K562 (cell line): ENCODE measurements around the gene IGSF10. TPM values are rescaled to one million over a fixed set of nuclear protein-coding genes. Genes with fewer than 3 reads are reported as not detected.

Experiments used
- ATAC-seq: fragments of 200-7000 bp; cut with Tn5 transposase; 3 replicates; pipeline ENCODE4 v1.9.1; 2020; ENCODE audit warnings: moderate library complexity
- BruUV-seq: library from RNA; stranded (reverse); fragments of 400-500 nt; replicated peaks from 2 replicates; lab custom pipeline; 2021; lab: Mats Ljungman, UMichigan
- CTCF ChIA-PET: fragments of 300-600 bp; formaldehyde crosslinking; extraction: SDS; loops from one replicate; lab custom pipeline; 2021; ENCODE audit warnings: low intra/inter-chr PET ratio; lab: Yijun Ruan, JAX
- POLR2A ChIA-PET: fragments of 300-600, 350-650 bp; sonication (Branson Sonifier 250); formaldehyde crosslinking; extraction: SDS; loops from one replicate; lab custom pipeline; 2021; ENCODE audit warnings: antibody characterized with exemption, inconsistent platforms; lab: Yijun Ruan, JAX
- DNase-seq, 4 experiments: peaks; one replicate each; pipeline versions ENCODE4 v3.0.0 to v3.0.0-alpha.2; 2011 to 2018; ENCODE audit warnings: low spot score in 3 of 4, mixed read lengths in 3 of 4; ENCODE audit errors: extremely low read depth in 1 of 4
- FAIRE-seq: peaks from 2 replicates; lab custom pipeline; 2011; peaks lifted over from hg19 to GRCh38; lab: Jason Lieb, UNC
- H2AFZ ChIP-seq: 2 replicates; pipeline ENCODE4 v1.6.0; 2011; ENCODE audit warnings: low read depth, low read length, control low read depth, inconsistent platforms
- H3K27ac ChIP-seq: fragments of 200-600 bp; 3 replicates; pipeline ENCODE4 v1.8.0; 2011; ENCODE audit warnings: low read depth, mild to moderate bottlenecking, control low read depth, inconsistent platforms, low read length, moderate library complexity, mixed read lengths; ENCODE audit errors: extremely low read depth
- H3K27me3 ChIP-seq, 2 experiments: fragments of 300-600 bp in 1 of 2; 2 replicates in 1 of 2; 3 replicates in 1 of 2; pipeline versions ENCODE4 v1.6.0 to v1.8.0; 2011; ENCODE audit warnings: inconsistent platforms in 2 of 2, low read length in 2 of 2, mild to moderate bottlenecking in 1 of 2, mixed read lengths in 1 of 2, moderate library complexity in 1 of 2; ENCODE audit not compliant: control insufficient read depth in 2 of 2, insufficient read depth in 2 of 2
- H3K36me3 ChIP-seq: fragments of 300-600 bp; 3 replicates; pipeline ENCODE4 v1.8.0; 2011; ENCODE audit warnings: mild to moderate bottlenecking, low read length, inconsistent platforms; ENCODE audit not compliant: control insufficient read depth, insufficient read depth
- H3K4me1 ChIP-seq, 2 experiments: fragments of 200-600 bp in 1 of 2; replicated peaks in 1 of 2; 2 replicates in 1 of 2; 3 replicates in 1 of 2; pipeline versions ENCODE4 v1.5.1 to v1.8.0; 2011; ENCODE audit warnings: inconsistent platforms in 2 of 2, low read length in 2 of 2, mild to moderate bottlenecking in 1 of 2, mixed read lengths in 1 of 2, moderate library complexity in 1 of 2; ENCODE audit not compliant: control insufficient read depth in 2 of 2, insufficient read depth in 2 of 2
- H3K4me2 ChIP-seq: 2 replicates; pipeline ENCODE4 v1.6.1; 2011; ENCODE audit warnings: low read length, control low read depth, inconsistent platforms, mixed read lengths; ENCODE audit not compliant: insufficient read depth
- H3K4me3 ChIP-seq: fragments of 200-600 bp; sonication (generic), shearing (Covaris generic); 2 replicates; pipeline ENCODE4 v1.5.1; 2016; ENCODE audit warnings: control low read depth, inconsistent platforms
- H3K79me2 ChIP-seq: fragments of 200-600 bp; 3 replicates; pipeline ENCODE4 v1.8.0; 2011; ENCODE audit warnings: low read length, inconsistent platforms; ENCODE audit not compliant: control insufficient read depth, insufficient read depth
- H3K9ac ChIP-seq, 2 experiments: 2 replicates each; pipeline versions ENCODE4 v1.6.0 to v1.6.1; 2011; ENCODE audit warnings: low read depth in 2 of 2, low read length in 2 of 2, control low read depth in 1 of 2, inconsistent platforms in 1 of 2, mild to moderate bottlenecking in 1 of 2, mixed read lengths in 1 of 2; ENCODE audit not compliant: insufficient read depth in 1 of 2
- H3K9me1 ChIP-seq: one replicate; pipeline ENCODE4 v1.6.0; 2011; ENCODE audit warnings: inconsistent platforms, mild to moderate bottlenecking, low read length, moderate library complexity; ENCODE audit not compliant: control insufficient read depth, insufficient read depth
- H3K9me3 ChIP-seq: replicated peaks from 2 replicates; pipeline ENCODE4 v1.5.1; 2011; ENCODE audit warnings: low read depth, low read length, inconsistent platforms; ENCODE audit not compliant: control insufficient read depth, insufficient read depth
- H4K20me1 ChIP-seq: replicated peaks from 2 replicates; pipeline ENCODE4 v1.6.1; 2011; ENCODE audit warnings: low read length, inconsistent platforms, mixed read lengths; ENCODE audit not compliant: control insufficient read depth, insufficient read depth
- C11orf30 ChIP-seq: fragments of 450-650 bp; IDR thresholded peaks from 2 replicates; pipeline ENCODE4 v1.6.1; 2016; ENCODE audit warnings: low read depth, mild to moderate bottlenecking
- CEBPB ChIP-seq: fragments of 450-650 bp; IDR thresholded peaks from 2 replicates; pipeline ENCODE4 v1.6.1; 2016; ENCODE audit warnings: missing genetic modification characterization, missing compliant biosample characterization
- L3MBTL2 ChIP-seq: fragments of 450-650 bp; IDR thresholded peaks from 2 replicates; pipeline ENCODE4 v1.6.1; 2016; ENCODE audit warnings: mild to moderate bottlenecking, moderate library complexity
- WGBS: fragments of 100-300 bp; shearing (Covaris generic); methylation state at CpG from one replicate; pipeline ENCODE4 v1.1.6; 2016; ENCODE audit warnings: low coverage, mixed read lengths; ENCODE audit not compliant: insufficient coverage; ENCODE audit errors: missing lambda C conversion rate; 5-methylcytosine and 5-hydroxymethylcytosine counted together
- in situ Hi-C: fragments of 300-500 bp; cut with MboI; formaldehyde crosslinking; loops from 4 replicates; pipeline ENCODE4 v1.15.0; 2018; ENCODE audit warnings: inconsistent platforms, mixed read lengths
- intact Hi-C: fragments of 100-400 bp; cut with micrococcal nuclease; formaldehyde crosslinking; loops from 2 replicates; pipeline ENCODE4 v1.14.2; 2022
- polyA plus RNA-seq, 8 experiments: library from polyadenylated mRNA; depleted of rRNA in 4 of 8; stranded (reverse) in 5 of 8; unstranded in 3 of 8; fragments of >200 nt; fragmentation: Nextera tagmentation in 2 of 8; fragmentation: Illumina TruSeq in 1 of 8; extraction: Ambion mirVana in 2 of 8; extraction: Trizol in 1 of 8; gene quantifications; 2 replicates each; pipeline versions ENCODE4 v1.2.1 to v1.2.3, GENCODE V29; 2011 to 2014; ENCODE audit warnings: inconsistent platforms in 1 of 8, missing spikeins in 1 of 8
- total RNA-seq, 7 experiments: library from RNA; depleted of rRNA in 6 of 7; stranded (reverse); fragments of >200 nt in 6 of 7; fragmentation: Illumina TruSeq in 2 of 7; extraction: Trizol in 2 of 7; gene quantifications; 2 replicates each; pipeline versions ENCODE4 v1.2.1 to v1.2.3, GENCODE V29; 2011 to 2021; ENCODE audit warnings: low replicate concordance in 1 of 7
- TF ChIP-seq, protein P1 (sequence below): fragments of 250-450 bp; sonication (Bioruptor Pico); IDR thresholded peaks from 2 replicates; pipeline ENCODE4 v1.6.1; 2021; ENCODE audit warnings: mild to moderate bottlenecking

IGSF10 gene
- total and polyA plus RNA-seq, 9 of the 15 experiments (the other 6 are each of a cell fraction or from before 2014, with no cell fraction given): 0.11 to 1.2 (median 0.40) TPM

DNA sequence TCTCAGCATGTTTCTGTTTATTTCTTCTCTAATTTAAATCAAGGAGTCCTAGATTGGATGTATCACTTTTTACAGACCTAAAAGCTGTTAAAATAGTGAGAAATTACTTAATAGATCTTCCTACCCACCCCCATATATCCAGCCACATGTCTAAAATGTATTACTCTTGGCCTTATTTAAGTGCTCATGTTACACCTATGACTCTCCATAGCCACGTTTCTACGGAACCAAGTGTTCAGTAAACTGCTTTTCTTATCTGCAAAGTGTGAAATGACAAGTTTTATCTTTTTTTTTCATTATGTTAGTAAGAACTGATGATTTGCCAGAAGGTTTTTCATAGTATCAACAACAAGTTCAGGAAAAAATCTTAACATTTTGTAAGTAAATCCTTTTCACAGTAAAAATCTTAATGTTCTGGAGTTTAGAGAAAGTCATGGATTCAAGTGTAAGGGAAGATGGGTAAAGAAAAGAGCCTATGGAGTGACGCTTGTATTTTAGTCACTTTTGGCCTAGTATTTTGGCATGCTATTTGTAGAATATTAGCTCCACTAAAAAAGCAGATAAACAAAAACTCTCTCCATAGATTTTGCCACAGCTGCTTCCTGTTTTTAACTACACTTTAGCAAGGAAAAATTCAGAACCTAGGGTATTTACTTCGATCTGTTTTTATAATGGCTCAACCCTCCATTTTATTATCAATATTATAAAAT is 41.2 kb upstream of the IGSF10 start:
- peak overlapping the region; percentile 35 for H2AFZ ChIP-seq
- 13% methylated on average over 4 of the region's 4 CpGs for WGBS
- no peak overlapping the region for H3K4me3 ChIP-seq
- H3K27me3 ChIP-seq: no peaks in the 10 kb centered on the region
- ChIA-PET POLR2A (interaction anchor here (1.0 kb wide), 1 partner anchor 9 kb away, joined by 3 read pairs; no protein-coding TSS in a partner anchor), CTCF (no interaction called here)
- peaks cover 5 to 18% of the 10 kb centered on the region in 2 experiments; a peak in 4 of 5 replicates for H3K4me1 ChIP-seq
- no peak for FAIRE-seq
- no peaks in the 10 kb centered on the region for H4K20me1 ChIP-seq
- no peak overlapping the region for H3K9ac ChIP-seq
- H3K4me2 ChIP-seq: no peak overlapping the region
- H3K9me3 ChIP-seq: no peaks in the 10 kb centered on the region
- TF ChIP-seq, protein P1, sequence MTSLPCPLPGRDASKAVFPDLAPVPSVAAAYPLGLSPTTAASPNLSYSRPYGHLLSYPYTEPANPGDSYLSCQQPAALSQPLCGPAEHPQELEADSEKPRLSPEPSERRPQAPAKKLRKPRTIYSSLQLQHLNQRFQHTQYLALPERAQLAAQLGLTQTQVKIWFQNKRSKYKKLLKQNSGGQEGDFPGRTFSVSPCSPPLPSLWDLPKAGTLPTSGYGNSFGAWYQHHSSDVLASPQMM (CRISPR knock-in tag): no peak
- 0 out of 2 replicates have a peak, but pooled peaks have one; percentile 11 for TF ChIP-seq C11orf30
- 0 out of 2 replicates have a peak, but pooled peaks have one; percentile 19 for TF ChIP-seq L3MBTL2
- TF ChIP-seq CEBPB (tag): 0 out of 2 replicates have a peak, but pooled peaks have one; percentile 6
- peak in 1 of 4 experiments; percentile 26 for DNase-seq
- ATAC-seq: no peak
- H3K9me1 ChIP-seq: no peaks in the 10 kb centered on the region
- no peak overlapping the region; the same call in 2 of the 3 replicates for H3K27ac ChIP-seq
- in situ Hi-C loops (no loop called here), intact Hi-C loops (no loop called here)
- no peaks in the 10 kb centered on the region for H3K79me2 ChIP-seq
- no TSS peak for BruUV-seq
- H3K36me3 ChIP-seq: no peaks in the 10 kb centered on the region
